B cell (primary cell): ENCODE data around the gene CACNA1F. TPM values are rescaled to one million over a fixed set of nuclear protein-coding genes. Genes with fewer than 3 reads are reported as not detected.

ENCODE experiments used
- ATAC-seq: fragments of 200-7000 bp; cut with Tn5 transposase; one replicate; pipeline ENCODE4 v1.10.0; 2021; ENCODE audit warnings: low read depth, mild to moderate bottlenecking, moderate number of reproducible peaks, moderate library complexity
- CTCF ChIA-PET: fragments of 350-600 bp; sonication (Branson Sonifier 250); formaldehyde crosslinking; loops from one replicate; lab custom pipeline; 2021; ENCODE audit warnings: antibody characterized with exemption, inconsistent platforms; lab: Charles Lee
- POLR2A ChIA-PET: fragments of 350-600 bp; sonication (Branson Sonifier 250); formaldehyde crosslinking; loops from one replicate; lab custom pipeline; 2021; ENCODE audit warnings: antibody characterized with exemption; lab: Charles Lee
- DNase-seq: peaks from one replicate; pipeline ENCODE4 v3.0.0; 2013
- H2AFZ ChIP-seq: 2 replicates; pipeline ENCODE4 v1.6.1; 2012; ENCODE audit warnings: mild to moderate bottlenecking, low read depth, low read length; ENCODE audit not compliant: insufficient read depth, poor library complexity, severe bottlenecking
- H3K27ac ChIP-seq, 2 donors: 1 replicate in 1 of 2; 2 replicates in 1 of 2; pipeline ENCODE4 v1.5.1; 2012 to 2013; ENCODE audit warnings: low read length in 2 of 2, mild to moderate bottlenecking in 2 of 2, moderate library complexity in 1 of 2
- H3K27me3 ChIP-seq, 4 experiments: fragments of 200-600 bp in 1 of 4; sonication (generic) in 1 of 4; replicated peaks in 1 of 4; 1 replicate in 2 of 4; 2 replicates in 2 of 4; pipeline versions ENCODE4 v1.6.1 to v1.7.0; 2013 to 2016; ENCODE audit warnings: low read length in 3 of 4, mild to moderate bottlenecking in 2 of 4, mixed read lengths in 1 of 4, moderate library complexity in 1 of 4; ENCODE audit not compliant: insufficient read depth in 4 of 4, control insufficient read depth in 3 of 4; ENCODE audit errors: control extremely low read depth in 1 of 4
- H3K36me3 ChIP-seq, 2 experiments: replicated peaks in 1 of 2; 1 replicate in 1 of 2; 2 replicates in 1 of 2; pipeline versions ENCODE4 v1.6.1 to v1.7.1; 2013; ENCODE audit warnings: low read length in 1 of 2; ENCODE audit not compliant: insufficient read depth in 2 of 2, control insufficient read depth in 1 of 2; ENCODE audit errors: control extremely low read depth in 1 of 2, extremely low read depth in 1 of 2
- H3K4me1 ChIP-seq, 2 donors: fragments of 200-600 bp in 1 of 2; sonication (generic) in 1 of 2; 1 replicate in 1 of 2; 2 replicates in 1 of 2; pipeline versions ENCODE4 v1.5.1 to v1.6.1; 2013 to 2017; ENCODE audit warnings: low read length in 2 of 2; ENCODE audit not compliant: control insufficient read depth in 2 of 2, insufficient read depth in 2 of 2
- H3K4me2 ChIP-seq: replicated peaks from 2 replicates; pipeline ENCODE3; 2012; ENCODE audit warnings: mild to moderate bottlenecking, low read depth, low read length; ENCODE audit not compliant: poor library complexity, severe bottlenecking
- H3K4me3 ChIP-seq, 5 experiments: fragments of 200-600 bp in 1 of 5; sonication (generic) in 1 of 5; 1 replicate in 3 of 5; 2 replicates in 2 of 5; pipeline versions ENCODE4 v1.5.1 to v1.7.0; 2011 to 2016; ENCODE audit warnings: low read length in 4 of 5, mild to moderate bottlenecking in 4 of 5, low read depth in 2 of 5, control low read depth in 1 of 5, moderate library complexity in 1 of 5; ENCODE audit not compliant: insufficient read depth in 1 of 5; ENCODE audit errors: control extremely low read depth in 1 of 5, extremely low read depth in 1 of 5
- H3K79me2 ChIP-seq: fragments of 200-600 bp; sonication (generic); one replicate; pipeline ENCODE4 v1.6.0; 2016; ENCODE audit warnings: low read length; ENCODE audit not compliant: control insufficient read depth, insufficient read depth
- H3K9ac ChIP-seq: fragments of 200-600 bp; sonication (generic); 2 replicates; pipeline ENCODE4 v1.6.1; 2017; ENCODE audit warnings: mild to moderate bottlenecking, low read length, moderate library complexity
- H3K9me3 ChIP-seq, 3 donors: one replicate each; pipeline versions ENCODE4 v1.6.1 to v1.7.1; 2013; ENCODE audit warnings: low read length in 2 of 3; ENCODE audit not compliant: control insufficient read depth in 2 of 3, insufficient read depth in 1 of 3; ENCODE audit errors: control extremely low read depth in 1 of 3
- H4K20me1 ChIP-seq: 2 replicates; pipeline ENCODE4 v1.6.0; 2012; ENCODE audit warnings: mild to moderate bottlenecking, low read length; ENCODE audit not compliant: insufficient read depth, control insufficient read depth, poor library complexity, severe bottlenecking
- H3K27ac Mint-ChIP-seq: one replicate; pipeline ENCODE4 v1.8.0; 2021; ENCODE audit warnings: mixed read lengths
- H3K27me3 Mint-ChIP-seq: one replicate; pipeline ENCODE4 v1.8.0; 2021; ENCODE audit warnings: mixed read lengths
- H3K4me1 Mint-ChIP-seq: one replicate; pipeline ENCODE4 v1.8.0; 2021; ENCODE audit warnings: mixed read lengths
- H3K4me3 Mint-ChIP-seq: one replicate; pipeline ENCODE4 v1.8.0; 2021; ENCODE audit warnings: mixed read lengths
- H3K9me3 Mint-ChIP-seq: one replicate; pipeline ENCODE4 v1.8.0; 2022; ENCODE audit warnings: mixed read lengths; ENCODE audit not compliant: insufficient read depth
- EZH2 ChIP-seq: IDR thresholded peaks from 2 replicates; pipeline ENCODE4 v1.6.1; 2012; ENCODE audit warnings: borderline replicate concordance, low read depth, mild to moderate bottlenecking, moderate library complexity, low read length; ENCODE audit not compliant: insufficient read depth, poor library complexity, severe bottlenecking
- WGBS: methylation state at CpG from one replicate; pipeline ENCODE4 v1.1.5; 2013; ENCODE audit warnings: missing lambda C conversion rate; ENCODE audit not compliant: insufficient coverage; 5-methylcytosine and 5-hydroxymethylcytosine counted together
- intact Hi-C: fragments of 100-400 bp; cut with micrococcal nuclease; formaldehyde crosslinking; loops from one replicate; pipeline ENCODE4 v1.10.0; 2022
- polyA plus RNA-seq: library from polyadenylated mRNA; depleted of rRNA; stranded (reverse); fragments of >200 nt; gene quantifications from 2 replicates; pipeline ENCODE4 v1.2.3, GENCODE V29; 2012
- total RNA-seq, 2 donors: library from RNA; stranded (reverse); fragments of 120-200 nt in 1 of 2; gene quantifications; 1 replicate in 1 of 2; 2 replicates in 1 of 2; pipeline versions ENCODE4 v1.2.3 to v1.2.4, GENCODE V29; 2013 to 2022
- TF ChIP-seq, protein P1 (sequence below): fragments of 200-600 bp; IDR thresholded peaks from one replicate; pipeline ENCODE4 v1.8.0; 2022; ENCODE audit warnings: antibody characterized with exemption, mild to moderate bottlenecking

The CACNA1F gene
- total and polyA plus RNA-seq, 2 donors (not counting 1 experiment from before 2014, with no cell fraction given): 6.7 to 9.3 TPM

DNA sequence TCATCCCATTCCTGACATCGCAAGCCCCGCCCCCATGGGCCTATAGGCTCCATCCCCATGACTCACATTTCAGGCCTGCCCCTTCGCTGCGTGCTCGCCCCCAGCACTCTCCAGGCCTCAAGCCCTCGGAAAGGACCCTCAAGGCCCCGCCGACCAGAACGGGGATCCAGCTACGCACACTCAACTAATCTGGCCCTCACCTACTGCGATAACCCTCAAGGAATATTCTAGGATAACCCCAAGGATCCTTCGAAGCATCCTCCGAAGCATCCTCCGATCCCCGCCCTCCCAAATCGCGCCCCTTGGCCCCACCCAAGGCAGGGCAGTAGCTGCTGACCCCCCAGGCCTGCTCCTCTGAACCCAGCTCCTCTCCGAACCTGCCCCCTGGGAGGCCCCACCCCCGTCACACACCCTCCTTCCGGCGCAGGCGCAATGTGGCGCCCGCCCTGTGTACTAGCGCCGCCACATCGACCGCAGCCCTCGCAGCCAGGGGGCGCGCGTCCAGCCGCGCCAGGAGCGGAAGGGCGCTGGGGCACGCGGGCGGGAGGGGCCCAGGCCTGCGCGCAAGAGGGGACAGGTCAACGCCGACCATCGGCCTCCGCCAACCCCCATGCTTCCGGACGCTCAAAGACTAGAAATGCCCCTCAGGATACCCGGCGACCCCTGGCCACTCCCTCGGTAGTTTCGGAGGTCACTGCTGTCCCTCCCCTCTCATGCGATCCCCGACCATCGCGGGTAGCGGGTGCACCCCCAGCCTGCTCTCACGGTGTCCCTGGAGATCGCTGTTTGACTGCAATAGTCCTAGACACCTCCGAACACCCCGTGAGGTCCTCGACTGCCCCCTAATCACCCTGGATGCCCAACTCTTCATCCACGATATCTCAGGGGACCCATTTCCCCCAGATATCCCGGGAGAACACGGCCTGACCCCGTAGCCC lies 77.0 kb downstream of the CACNA1F start:
- ATAC-seq: peak; percentile 95
- no peaks in the 10 kb centered on the region for H3K36me3 ChIP-seq
- Mint-ChIP-seq H3K27me3 (no peaks in the 10 kb centered on the region), H3K4me3 (peak overlapping the region; percentile 96), H3K4me1 (peaks cover 15% of the 10 kb centered on the region), H3K27ac (peak overlapping the region; percentile 99), H3K9me3 (no peaks in the 10 kb centered on the region)
- H3K4me1 ChIP-seq: peaks cover 8 to 14% of the 10 kb centered on the region in 2 donors
- H3K27ac ChIP-seq: peak overlapping the region; percentile 87 to 93
- TF ChIP-seq, protein P1, sequence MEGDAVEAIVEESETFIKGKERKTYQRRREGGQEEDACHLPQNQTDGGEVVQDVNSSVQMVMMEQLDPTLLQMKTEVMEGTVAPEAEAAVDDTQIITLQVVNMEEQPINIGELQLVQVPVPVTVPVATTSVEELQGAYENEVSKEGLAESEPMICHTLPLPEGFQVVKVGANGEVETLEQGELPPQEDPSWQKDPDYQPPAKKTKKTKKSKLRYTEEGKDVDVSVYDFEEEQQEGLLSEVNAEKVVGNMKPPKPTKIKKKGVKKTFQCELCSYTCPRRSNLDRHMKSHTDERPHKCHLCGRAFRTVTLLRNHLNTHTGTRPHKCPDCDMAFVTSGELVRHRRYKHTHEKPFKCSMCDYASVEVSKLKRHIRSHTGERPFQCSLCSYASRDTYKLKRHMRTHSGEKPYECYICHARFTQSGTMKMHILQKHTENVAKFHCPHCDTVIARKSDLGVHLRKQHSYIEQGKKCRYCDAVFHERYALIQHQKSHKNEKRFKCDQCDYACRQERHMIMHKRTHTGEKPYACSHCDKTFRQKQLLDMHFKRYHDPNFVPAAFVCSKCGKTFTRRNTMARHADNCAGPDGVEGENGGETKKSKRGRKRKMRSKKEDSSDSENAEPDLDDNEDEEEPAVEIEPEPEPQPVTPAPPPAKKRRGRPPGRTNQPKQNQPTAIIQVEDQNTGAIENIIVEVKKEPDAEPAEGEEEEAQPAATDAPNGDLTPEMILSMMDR: peak; percentile 66
- no peak for TF ChIP-seq EZH2
- H2AFZ ChIP-seq: peak overlapping the region; percentile 81
- H3K27me3 ChIP-seq: no peaks in the 10 kb centered on the region
- no peaks in the 10 kb centered on the region for H3K79me2 ChIP-seq
- CTCF ChIA-PET: interaction anchor here (0.5 to 1.9 kb wide), 14 partner anchors 8 to 508 kb away, joined by 3 to 13 read pairs (median 4); partner anchors contain the start of gene HDAC6
- no peaks in the 10 kb centered on the region for H4K20me1 ChIP-seq
- 2% methylated on average over 45 of the region's 65 CpGs for WGBS
- H3K9ac ChIP-seq: peak overlapping the region; percentile 82
- POLR2A ChIA-PET: interaction anchor here (0.6 to 1.4 kb wide), 5 partner anchors 10 to 264 kb away, joined by 3 to 12 read pairs (median 4); partner anchors contain the start of gene PLP2
- peak; percentile 89 for DNase-seq
- H3K9me3 ChIP-seq: no peaks in the 10 kb centered on the region
- peak overlapping the region in 4 of 5 experiments; percentile 59 to 79 (median 64) for H3K4me3 ChIP-seq
- peak overlapping the region; percentile 81 for H3K4me2 ChIP-seq
- intact Hi-C loops: loop anchor here (2.0 kb wide), 2 partner anchors 17 to 79 kb away; partner anchors contain the start of gene CCDC22
